Globus pallidus (tissue), 1 donor: ENCODE results near the gene UBAC2.
A peak's percentile ranks its signal among the peaks of the same experiment; 100 is the strongest.

Experiments
- DNase-seq: peaks from one replicate; pipeline ENCODE4 v3.0.0-alpha.2; 2015; ENCODE audit warnings: low spot score

UBAC2 gene

GRCh38 chr13:99360696-99361095 is 160.0 kb downstream of the UBAC2 start:
- no peak for DNase-seq

DNA sequence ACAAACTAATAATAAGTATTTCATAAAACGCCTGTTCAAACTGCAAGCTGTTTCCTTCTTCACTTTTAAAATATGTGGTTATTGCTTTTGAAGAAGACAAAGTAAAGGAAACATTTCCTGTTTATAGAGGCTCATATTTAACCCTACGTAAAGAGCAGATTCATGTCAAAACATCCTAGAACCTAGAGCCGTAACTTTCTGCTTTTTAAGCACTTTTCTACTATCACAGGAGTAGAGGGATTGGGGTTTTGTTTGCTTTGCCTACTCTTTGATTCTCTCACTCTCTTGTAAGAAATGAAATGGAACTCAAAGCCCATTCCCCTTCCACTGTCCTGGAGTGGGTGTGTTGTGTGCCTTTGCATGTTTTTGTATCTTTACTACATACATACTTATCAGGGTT is 160.5 kb downstream of the UBAC2 start:
- no peak for DNase-seq

GRCh38 chr13:99362362-99362761 is 161.7 kb downstream of the UBAC2 start:
- DNase-seq, result no peak

GRCh38 chr13:99363391-99363790 is 162.7 kb downstream of the UBAC2 start:
- no peak for DNase-seq

DNA sequence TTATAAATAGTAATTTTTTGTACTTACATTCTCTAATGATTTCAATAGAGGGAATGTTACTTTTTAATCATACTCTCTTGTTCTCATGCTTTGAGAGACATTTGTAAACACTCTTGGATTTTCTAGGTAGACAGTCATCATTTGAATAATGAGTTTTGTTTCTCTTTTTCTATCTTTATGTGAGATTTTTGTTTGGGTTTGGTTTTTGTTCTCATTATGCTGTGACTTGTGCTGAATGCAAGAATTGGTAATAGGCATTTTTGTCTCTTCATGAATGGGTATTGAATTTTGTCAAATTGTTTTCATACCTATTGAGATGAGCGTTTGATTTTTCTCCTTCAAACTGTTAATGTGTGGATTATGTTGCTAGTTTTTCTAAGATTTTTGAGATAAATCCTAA is 163.3 kb downstream of the UBAC2 start:
- no peak for DNase-seq

DNA sequence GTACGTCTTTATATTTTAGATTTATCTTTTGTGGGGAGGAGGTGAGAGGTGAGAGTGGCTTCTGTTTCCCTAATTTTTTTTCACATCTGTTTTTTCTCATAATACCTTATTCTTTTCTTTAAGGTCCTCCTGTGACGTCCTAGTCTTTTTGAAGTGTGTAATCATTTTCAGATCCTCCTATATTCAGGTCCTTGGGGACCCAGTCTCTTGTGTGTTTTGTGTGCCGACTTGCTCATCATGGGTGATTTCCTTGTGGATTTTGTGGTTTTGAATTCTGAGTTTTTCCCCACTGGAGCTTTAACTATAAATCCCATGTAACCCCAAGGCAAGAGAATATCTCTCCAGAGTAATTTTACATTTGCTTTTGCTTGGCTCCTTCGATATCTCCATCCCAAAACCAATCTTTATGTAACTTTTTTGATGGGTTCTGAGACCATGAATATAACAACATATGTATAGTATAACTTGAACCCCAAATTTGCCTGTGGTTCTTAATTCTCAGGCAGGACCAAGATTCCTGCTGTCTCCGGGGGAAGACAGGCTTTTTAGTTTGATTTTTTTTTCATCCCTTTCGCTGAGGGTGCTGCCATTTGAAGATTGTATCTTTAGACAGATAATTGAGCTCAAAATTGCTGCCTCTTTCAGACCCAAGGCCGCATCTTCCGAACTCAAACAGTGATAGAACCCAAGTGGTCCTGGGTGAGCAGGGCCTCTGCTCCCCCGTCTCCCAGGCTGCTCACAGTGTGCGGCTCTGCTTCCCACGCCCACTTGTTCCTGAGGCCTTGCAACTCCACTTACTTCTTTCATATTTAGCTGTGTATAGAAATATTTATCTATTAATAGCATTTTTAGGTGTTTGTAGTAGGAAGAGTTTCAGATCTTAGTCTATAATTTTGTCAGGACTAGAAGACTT is 165.7 kb downstream of the UBAC2 start:
- no peak for DNase-seq

DNA sequence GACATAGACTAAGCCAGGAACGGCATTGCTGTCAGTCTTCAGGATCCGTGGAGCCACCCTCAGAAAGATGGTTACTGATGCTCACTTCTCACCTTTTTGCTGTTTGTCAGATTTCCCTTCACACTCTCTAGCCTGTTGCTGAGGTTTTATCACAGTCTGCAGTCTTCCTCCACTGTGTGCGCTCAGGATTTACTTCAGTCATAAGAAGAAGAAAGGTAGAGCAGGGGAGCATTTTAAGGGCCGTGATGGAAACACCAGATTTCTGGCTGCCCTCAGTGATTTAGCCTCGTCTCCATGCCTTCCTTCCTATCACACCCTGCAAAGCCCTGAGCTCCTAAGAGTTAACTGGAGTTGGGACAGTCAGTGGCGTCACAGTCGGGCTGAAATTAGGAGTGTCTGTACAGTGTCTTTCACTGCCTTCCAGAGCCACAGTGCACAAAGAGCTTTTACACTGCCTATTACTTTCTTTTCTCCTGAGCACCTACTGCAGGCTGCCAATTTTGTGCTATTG is 166.5 kb downstream of the UBAC2 start:
- no peak for DNase-seq

GRCh38 chr13:99367663-99368448 is 167.2 kb downstream of the UBAC2 start:
- no peak for DNase-seq

- DNase-seq, result no peak
Measured at GRCh38 chr13:99370481-99371275, 170.0 kb downstream of the UBAC2 start.

DNA sequence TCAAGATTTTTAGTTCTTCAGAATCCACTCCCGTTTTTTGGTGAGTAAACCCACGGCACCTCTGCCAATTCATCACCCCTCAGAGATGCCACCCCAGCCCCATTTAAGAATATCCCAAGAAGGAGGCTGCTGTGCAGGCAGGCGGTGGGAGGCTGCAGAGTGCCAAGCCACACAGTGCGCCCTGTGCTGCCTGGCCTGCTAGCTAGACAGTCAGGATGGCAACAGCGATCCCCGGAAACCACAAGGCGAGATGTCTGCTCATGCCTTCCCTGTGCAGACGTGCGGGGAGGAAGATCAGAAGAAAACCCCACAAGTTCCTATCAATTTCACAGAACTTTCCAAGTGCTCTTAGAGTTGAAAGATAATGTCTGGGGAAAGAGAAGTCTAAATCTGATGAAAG is 171.3 kb downstream of the UBAC2 start:
- peak; percentile 39 for DNase-seq

DNA sequence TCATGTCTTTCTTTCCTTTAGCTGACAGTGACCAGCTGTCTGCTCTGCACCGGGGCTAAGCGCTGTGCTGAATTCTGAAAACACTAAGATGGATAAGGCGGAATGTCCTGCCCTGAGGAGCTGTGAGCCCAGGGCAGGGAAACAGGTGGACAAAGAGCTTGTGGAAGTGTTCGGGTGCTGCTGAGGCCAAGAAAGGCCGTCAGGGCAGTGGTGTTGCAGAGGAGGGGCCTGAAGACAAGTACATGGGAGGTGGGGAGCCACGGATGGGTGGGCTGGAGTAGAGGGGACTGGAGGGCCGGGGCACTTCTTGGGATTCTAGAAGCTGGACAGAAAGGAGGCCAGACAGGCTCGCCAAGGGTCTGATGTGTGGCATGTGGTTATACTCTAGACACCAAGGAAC is 172.8 kb downstream of the UBAC2 start:
- DNase-seq, result no peak

DNA sequence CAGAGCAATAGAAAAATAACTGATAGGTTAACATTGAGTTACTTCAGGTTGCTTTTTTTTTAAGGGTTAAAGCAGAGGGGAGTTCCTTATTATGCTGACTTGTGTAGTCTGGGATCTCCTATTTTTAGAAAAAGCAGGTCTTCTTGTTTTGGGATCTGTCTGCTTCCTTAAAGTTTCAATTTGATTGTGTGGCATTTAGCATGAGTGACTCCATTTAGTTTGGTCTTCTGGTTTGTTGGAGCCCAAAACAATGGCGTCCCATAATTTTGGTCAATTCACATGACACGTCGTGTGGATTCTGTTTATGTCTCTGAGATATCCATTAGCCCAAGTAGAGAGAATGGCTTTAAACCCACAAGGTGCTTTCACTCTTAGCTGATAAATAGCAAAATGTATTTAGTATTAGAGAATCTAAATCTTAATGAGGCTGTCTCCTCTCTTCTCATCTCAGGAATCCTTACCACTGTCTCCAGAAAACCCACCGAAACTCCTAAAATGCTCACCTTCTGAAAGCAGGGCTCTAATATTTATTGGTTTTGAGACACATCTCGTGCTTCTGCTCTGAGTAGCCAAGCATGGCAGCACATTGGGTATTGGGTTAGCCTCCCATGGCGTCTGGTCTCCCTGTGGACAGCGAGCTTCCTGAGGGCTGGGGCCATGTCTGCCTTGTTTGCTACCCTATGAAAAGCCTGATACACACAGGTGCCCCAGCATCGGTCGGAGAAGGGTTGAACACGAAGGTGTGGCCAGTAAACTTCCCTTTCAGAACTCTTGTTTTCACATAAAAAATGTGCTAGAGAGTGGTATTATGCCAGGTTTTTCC is 173.7 kb downstream of the UBAC2 start:
- no peak for DNase-seq

GRCh38 chr13:99374994-99375737 is 174.5 kb downstream of the UBAC2 start:
- peak; percentile 37 for DNase-seq

GRCh38 chr13:99375738-99376080 is 175.1 kb downstream of the UBAC2 start:
- no peak for DNase-seq

DNA sequence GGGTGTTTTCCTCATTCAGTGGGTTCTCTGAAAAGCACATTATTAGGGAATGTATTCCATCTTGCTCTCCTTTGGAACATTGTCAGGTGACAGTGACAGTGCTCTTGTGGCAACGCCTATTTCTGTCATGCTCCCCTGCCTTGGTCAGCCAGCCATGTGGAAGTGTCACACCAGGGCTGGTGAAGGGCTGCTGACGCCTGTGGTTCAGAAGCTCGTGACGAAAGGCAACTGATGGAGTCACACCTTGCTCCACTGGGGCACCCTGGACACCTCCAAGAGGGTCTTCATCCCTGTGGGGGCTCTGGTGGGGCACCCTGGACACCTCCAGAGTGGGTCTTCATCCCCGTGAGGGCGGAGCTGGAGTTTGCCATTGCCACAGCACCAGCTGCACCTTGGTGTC is 175.5 kb downstream of the UBAC2 start:
- DNase-seq, result peak; percentile 26

- DNase-seq, result no peak
Measured at GRCh38 chr13:99376924-99377323, 176.3 kb downstream of the UBAC2 start.

GRCh38 chr13:99377641-99378040 is 177.0 kb downstream of the UBAC2 start:
- no peak for DNase-seq

DNA sequence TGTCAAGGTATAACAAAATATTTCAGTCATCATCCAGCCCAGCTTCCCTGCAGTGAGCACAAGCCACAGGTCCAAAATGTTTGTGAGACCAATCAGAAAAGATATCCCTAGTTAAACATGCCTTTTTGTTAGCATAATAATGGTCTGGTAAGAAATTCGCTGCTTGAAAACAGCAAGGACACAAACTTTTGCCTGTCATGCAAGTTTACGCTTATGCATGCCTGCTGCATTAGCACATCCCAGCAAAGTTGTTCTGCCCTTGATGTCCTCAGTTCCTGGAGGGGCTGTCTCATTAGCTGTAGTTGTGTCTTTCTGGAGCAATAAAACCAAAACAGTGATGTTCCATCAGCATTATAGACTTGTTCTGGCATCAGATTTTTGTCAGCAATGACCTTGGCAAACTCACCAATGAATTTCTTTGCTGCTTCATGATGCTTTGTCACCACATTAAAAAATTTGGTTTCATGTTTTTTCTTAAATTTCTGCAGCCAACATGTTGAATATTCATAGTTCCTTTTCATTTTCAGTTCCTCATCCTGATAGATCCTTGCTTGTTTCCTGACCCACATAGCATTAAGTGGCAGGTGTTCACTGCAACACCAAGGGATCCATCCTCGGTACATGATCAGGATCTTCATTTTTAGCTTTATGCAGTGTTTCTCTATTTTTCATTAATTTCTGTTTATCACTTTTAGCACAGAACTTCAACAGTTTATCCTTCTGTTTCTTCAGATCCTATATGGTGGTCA is 178.5 kb downstream of the UBAC2 start:
- no peak for DNase-seq

DNA sequence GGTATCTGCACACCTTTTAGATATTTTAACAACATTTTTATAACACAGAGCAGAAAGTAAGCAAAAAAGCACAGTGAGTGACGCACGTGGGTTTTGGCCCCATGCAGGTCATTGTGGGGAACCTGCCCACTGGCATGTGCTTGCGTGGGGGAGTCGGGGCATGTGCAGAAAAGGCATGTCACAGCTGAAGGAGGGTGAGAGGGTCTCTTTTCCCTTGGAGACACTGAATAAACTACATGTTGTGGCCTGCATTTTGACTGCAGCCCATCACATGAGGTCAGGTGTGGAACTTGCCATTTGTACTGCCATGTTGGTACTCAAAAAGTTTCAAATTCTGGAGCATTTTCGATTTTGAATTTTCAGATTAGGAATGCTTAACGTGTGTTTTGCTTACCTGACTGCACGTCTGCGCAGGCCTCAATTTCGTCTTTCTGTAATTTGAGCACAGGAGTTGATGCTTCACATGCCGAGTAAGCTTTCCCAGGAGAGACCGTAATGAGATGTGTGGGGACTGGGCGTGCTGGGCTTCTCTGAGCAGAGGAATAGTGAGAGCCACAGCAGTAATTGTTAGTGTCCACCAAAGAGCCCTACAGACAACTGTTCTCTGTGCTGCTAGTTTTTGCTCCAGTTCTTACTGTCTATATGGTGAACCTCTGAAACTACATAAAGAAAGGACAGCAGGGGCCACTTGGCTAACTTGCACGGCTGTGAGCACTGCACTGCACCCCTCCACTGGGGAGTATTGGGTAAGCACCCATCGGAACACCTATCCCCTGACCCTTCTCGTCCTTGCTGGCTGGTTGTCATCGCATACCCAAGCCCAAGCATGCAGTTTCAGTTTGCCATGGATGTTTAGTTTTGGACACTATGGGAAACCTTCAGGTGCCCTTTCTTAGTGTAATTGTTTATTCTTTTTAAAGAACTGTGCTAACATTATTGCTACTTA is 179.5 kb downstream of the UBAC2 start:
- DNase-seq, result no peak
